GM18519 (cell line): ENCODE data around the gene PHLDA1.

ENCODE experiments used
- ATAC-seq: cut with Tn5 transposase; IDR thresholded peaks from one replicate; pipeline ENCODE4 v1.9.1; 2021; ENCODE audit warnings: mild to moderate bottlenecking, moderate library complexity; ENCODE audit not compliant: unreplicated experiment, low FRiP score

Gene PHLDA1

GRCh38 chr12:76020731-76021672, 10.6 kb downstream of the PHLDA1 start:
- no peak for ATAC-seq

GRCh38 chr12:76020281-76020680, 11.3 kb downstream of the PHLDA1 start:
- no peak for ATAC-seq

- no peak for ATAC-seq
Measured at GRCh38 chr12:76018672-76019071, 12.9 kb downstream of the PHLDA1 start.

- no peak for ATAC-seq
Measured at GRCh38 chr12:76018111-76018510, 13.5 kb downstream of the PHLDA1 start.

GRCh38 chr12:76014007-76014406, 17.6 kb downstream of the PHLDA1 start:
- ATAC-seq = no peak

GRCh38 chr12:76013603-76014002, 18.0 kb downstream of the PHLDA1 start:
- ATAC-seq = no peak

GRCh38 chr12:76012644-76013043, 18.9 kb downstream of the PHLDA1 start:
- ATAC-seq = no peak

- ATAC-seq = no peak
Measured at GRCh38 chr12:76010732-76011458, 20.7 kb downstream of the PHLDA1 start.

GRCh38 chr12:76008428-76008827, 23.1 kb downstream of the PHLDA1 start:
- ATAC-seq = no peak

- ATAC-seq = no peak
Measured at GRCh38 chr12:76007640-76008039, 23.9 kb downstream of the PHLDA1 start.

- ATAC-seq = no peak
Measured at GRCh38 chr12:76006028-76006925, 25.3 kb downstream of the PHLDA1 start.

GRCh38 chr12:76003355-76003638, 28.3 kb downstream of the PHLDA1 start:
- ATAC-seq = no peak

- ATAC-seq = no peak
Measured at GRCh38 chr12:76002598-76003354, 28.8 kb downstream of the PHLDA1 start.

GRCh38 chr12:75998292-75999063, 33.1 kb downstream of the PHLDA1 start:
- ATAC-seq = no peak

- ATAC-seq = no peak
Measured at GRCh38 chr12:75997658-75998057, 33.9 kb downstream of the PHLDA1 start.

GRCh38 chr12:75996861-75997447, 34.6 kb downstream of the PHLDA1 start:
- no peak for ATAC-seq

GRCh38 chr12:75995691-75996090, 35.9 kb downstream of the PHLDA1 start:
- no peak for ATAC-seq

GRCh38 chr12:75994069-75994740, 37.4 kb downstream of the PHLDA1 start:
- ATAC-seq = no peak
